Endothelial cell of umbilical vein (primary cell): ENCODE results near the gene VIT. TPM values are rescaled to one million over a fixed set of nuclear protein-coding genes. Genes with fewer than 3 reads are reported as not detected.

Experiments used
- BruUV-seq: library from RNA; stranded (reverse); fragments of 400-500 nt; replicated peaks from 2 replicates; lab custom pipeline; 2021; lab: Mats Ljungman, UMichigan
- CTCF ChIA-PET: fragments of 300-600, 350-600 bp; sonication (Branson Sonifier 250); formaldehyde crosslinking; loops from one replicate; lab custom pipeline; 2021; ENCODE audit warnings: antibody characterized with exemption, inconsistent platforms; lab: Charles Lee
- POLR2A ChIA-PET: fragments of 300-600, 350-600 bp; sonication (Branson Sonifier 250); formaldehyde crosslinking; loops from one replicate; lab custom pipeline; 2021; ENCODE audit warnings: antibody characterized with exemption, inconsistent platforms; lab: Charles Lee
- DNase-seq: peaks from one replicate; pipeline ENCODE4 v3.0.0-alpha.2; 2011; ENCODE audit warnings: low read depth, low spot score
- FAIRE-seq: peaks from 2 replicates; lab custom pipeline; 2011; peaks lifted over from hg19 to GRCh38; lab: Jason Lieb, UNC
- H2AFZ ChIP-seq: 2 replicates; pipeline ENCODE4 v1.6.0; 2012; ENCODE audit warnings: low read depth, low read length, control low read depth, inconsistent platforms
- H3K27ac ChIP-seq: 2 replicates; pipeline ENCODE4 v1.5.1; 2011; ENCODE audit warnings: low read depth, mild to moderate bottlenecking, control low read depth, low read length, moderate library complexity; ENCODE audit not compliant: insufficient read depth
- H3K27me3 ChIP-seq, 2 experiments: 2 replicates each; pipeline versions ENCODE4 v1.6.0 to v1.6.1; 2011; ENCODE audit warnings: low read length in 2 of 2, mixed read lengths in 1 of 2; ENCODE audit not compliant: control insufficient read depth in 2 of 2, insufficient read depth in 2 of 2
- H3K36me3 ChIP-seq, 2 experiments: 2 replicates in 1 of 2; 3 replicates in 1 of 2; pipeline ENCODE4 v1.5.1; 2011; ENCODE audit warnings: low read length in 2 of 2, mild to moderate bottlenecking in 1 of 2, moderate library complexity in 1 of 2; ENCODE audit not compliant: control insufficient read depth in 2 of 2, insufficient read depth in 2 of 2; ENCODE audit errors: extremely low read depth in 1 of 2
- H3K4me1 ChIP-seq: 3 replicates; pipeline ENCODE4 v1.5.1; 2011; ENCODE audit warnings: mild to moderate bottlenecking, low read length; ENCODE audit not compliant: control insufficient read depth, insufficient read depth; ENCODE audit errors: extremely low read depth
- H3K4me2 ChIP-seq: 2 replicates; pipeline ENCODE4 v1.6.1; 2011; ENCODE audit warnings: low read length, control low read depth, mixed read lengths; ENCODE audit not compliant: insufficient read depth
- H3K4me3 ChIP-seq, 3 experiments: fragments of 200-600 bp in 1 of 3; sonication (generic), shearing (Covaris generic) in 1 of 3; replicated peaks in 1 of 3; 2 replicates each; pipeline ENCODE4 v1.5.1; 2011 to 2016; ENCODE audit warnings: control low read depth in 3 of 3, low read length in 3 of 3, mild to moderate bottlenecking in 2 of 3, inconsistent platforms in 1 of 3, low read depth in 1 of 3, moderate library complexity in 1 of 3; ENCODE audit not compliant: insufficient read depth in 1 of 3
- H3K79me2 ChIP-seq: 2 replicates; pipeline ENCODE4 v1.6.0; 2012; ENCODE audit warnings: low read length, inconsistent platforms; ENCODE audit not compliant: control insufficient read depth, insufficient read depth
- H3K9ac ChIP-seq: replicated peaks from 2 replicates; pipeline ENCODE3; 2011; ENCODE audit warnings: low read length, control low read depth; ENCODE audit not compliant: insufficient read depth; ENCODE audit errors: extremely low read depth
- H3K9me1 ChIP-seq: replicated peaks from 3 replicates; pipeline ENCODE4 v1.6.0; 2011; ENCODE audit warnings: mild to moderate bottlenecking, low read length; ENCODE audit not compliant: control insufficient read depth, insufficient read depth; ENCODE audit errors: extremely low read depth
- H3K9me3 ChIP-seq: replicated peaks from 2 replicates; pipeline ENCODE4 v1.5.1; 2012; ENCODE audit warnings: low read length, inconsistent platforms; ENCODE audit not compliant: control insufficient read depth, insufficient read depth
- H4K20me1 ChIP-seq: replicated peaks from 2 replicates; pipeline ENCODE3; 2011; ENCODE audit warnings: mild to moderate bottlenecking, low read length; ENCODE audit not compliant: control insufficient read depth, insufficient read depth; ENCODE audit errors: extremely low read depth
- EZH2 ChIP-seq: IDR thresholded peaks from 2 replicates; pipeline ENCODE4 v1.6.1; 2012; ENCODE audit warnings: borderline replicate concordance, low read depth, mild to moderate bottlenecking, moderate library complexity, low read length, inconsistent platforms; ENCODE audit not compliant: severe bottlenecking
- FOS ChIP-seq: IDR thresholded peaks from 2 replicates; pipeline ENCODE4 v1.6.1; 2011; ENCODE audit warnings: mild to moderate bottlenecking, low read length, moderate library complexity, borderline replicate concordance; ENCODE audit not compliant: insufficient read depth
- GATA2 ChIP-seq: IDR thresholded peaks from 2 replicates; pipeline ENCODE4 v1.7.0; 2011; ENCODE audit warnings: low read depth, mild to moderate bottlenecking, moderate library complexity, mixed read lengths, low read length; ENCODE audit not compliant: insufficient read length, insufficient read depth
- JUN ChIP-seq: IDR thresholded peaks from 2 replicates; pipeline ENCODE4 v1.6.1; 2011; ENCODE audit warnings: borderline replicate concordance, low read depth; ENCODE audit not compliant: insufficient read length, insufficient read depth
- MYC ChIP-seq: IDR thresholded peaks from one replicate; pipeline ENCODE4 v1.6.1; 2011; ENCODE audit warnings: mild to moderate bottlenecking, low read depth, low read length
- POLR2A ChIP-seq: IDR thresholded peaks from 2 replicates; pipeline ENCODE4 v1.6.1; 2012; ENCODE audit warnings: low read depth, mild to moderate bottlenecking, control low read depth, low read length
- POLR2AphosphoS5 ChIP-seq: IDR thresholded peaks from 2 replicates; pipeline ENCODE4 v1.6.1; 2012; ENCODE audit warnings: low read depth, mild to moderate bottlenecking, control low read depth, low read length, moderate library complexity; ENCODE audit not compliant: insufficient read depth
- dilution Hi-C: fragments of 300-500 bp; cut with MboI; formaldehyde crosslinking; loops from one replicate; pipeline ENCODE4 v1.15.0; 2019; ENCODE audit warnings: low sequenced_read_pairs; ENCODE audit not compliant: extremely low pct_ligation_motif_present
- intact Hi-C: fragments of 100-400 bp; cut with micrococcal nuclease; formaldehyde crosslinking; loops from one replicate; pipeline ENCODE4 v1.10.0; 2022
- polyA plus RNA-seq, 4 experiments: library from polyadenylated mRNA; depleted of rRNA in 3 of 4; stranded (reverse) in 3 of 4; unstranded in 1 of 4; fragments of >200 nt; gene quantifications; 2 replicates each; pipeline versions ENCODE4 v1.2.1 to v1.2.3, GENCODE V29; 2011 to 2012; ENCODE audit warnings: missing spikeins in 1 of 4
- total RNA-seq: library from RNA; stranded (reverse); gene quantifications from 2 replicates; pipeline ENCODE4 v1.2.3, GENCODE V29; 2021
- TF ChIP-seq, protein P1 (sequence below), 2 donors: IDR thresholded peaks; 1 replicate in 1 of 2; 2 replicates in 1 of 2; pipeline ENCODE4 v1.5.1; 2011; ENCODE audit warnings: low read length in 2 of 2, mild to moderate bottlenecking in 2 of 2, moderate library complexity in 2 of 2, control low read depth in 1 of 2, inconsistent platforms in 1 of 2, low read depth in 1 of 2; ENCODE audit not compliant: insufficient read depth in 1 of 2; ENCODE audit errors: extremely low read depth in 1 of 2
- TF ChIP-seq, protein P2 (sequence below): IDR thresholded peaks from 2 replicates; pipeline ENCODE4 v1.6.1; 2011; ENCODE audit not compliant: insufficient read depth, insufficient read length

The VIT gene
- total and polyA plus RNA-seq, 2 donors (not counting 3 experiments of a cell fraction or from before 2014, with no cell fraction given), result 0.54 to 0.88 TPM

DNA sequence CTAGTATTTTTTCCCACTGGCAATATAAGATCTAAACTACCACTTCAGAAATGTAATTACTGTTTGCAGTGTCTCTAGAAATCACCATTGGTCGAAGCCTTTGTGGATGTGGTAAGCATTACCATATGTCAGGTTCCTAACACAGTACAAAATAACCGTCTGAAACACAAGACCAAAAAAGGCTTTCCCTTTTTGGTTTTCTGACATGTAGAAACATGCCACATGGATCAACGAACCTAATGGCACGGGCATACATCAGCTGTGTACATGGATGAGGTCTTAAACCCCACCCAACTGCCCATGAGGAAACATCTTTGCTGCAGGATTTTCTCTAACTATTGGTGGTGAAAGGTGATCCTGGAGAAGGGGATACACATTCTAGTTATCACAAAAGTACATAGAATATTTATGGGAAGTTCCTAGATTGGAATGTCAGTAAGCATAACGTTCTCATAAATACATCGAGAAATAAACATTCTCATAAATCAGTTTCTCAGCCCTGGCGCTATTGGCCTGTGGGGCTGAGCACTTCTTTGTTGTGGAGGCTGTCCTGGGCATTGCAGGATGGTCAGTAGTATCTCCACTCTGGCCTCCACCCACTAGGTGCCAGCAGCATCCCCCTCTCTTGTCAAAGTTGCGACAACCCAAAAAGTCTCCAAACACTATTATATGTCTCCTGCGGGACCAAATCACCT, 9.0 kb downstream of the VIT start:
- Histone ChIP-seq H3K4me3 (no peak overlapping the region), H3K9ac (no peak overlapping the region), H3K36me3 (no peaks in the 10 kb centered on the region), H3K9me3 (no peaks in the 10 kb centered on the region), H3K79me2 (no peaks in the 10 kb centered on the region), H3K4me2 (no peak overlapping the region), H3K27me3 (no peaks in the 10 kb centered on the region), H3K4me1 (peaks cover 3% of the 10 kb centered on the region), H2AFZ (no peak overlapping the region), H4K20me1 (no peaks in the 10 kb centered on the region), H3K27ac (no peak overlapping the region), H3K9me1 (no peaks in the 10 kb centered on the region)
- ChIA-PET POLR2A (no interaction called here), CTCF (interaction anchor here (1.0 kb wide), 1 partner anchor 65 kb away, joined by 3 read pairs; no protein-coding TSS in a partner anchor)
- dilution Hi-C loops (no loop called here), intact Hi-C loops (no loop called here)
- DNase-seq (no peak), FAIRE-seq (no peak)
- TF ChIP-seq JUN, result no peak
- TF ChIP-seq FOS, result no peak
- TF ChIP-seq, protein P1, sequence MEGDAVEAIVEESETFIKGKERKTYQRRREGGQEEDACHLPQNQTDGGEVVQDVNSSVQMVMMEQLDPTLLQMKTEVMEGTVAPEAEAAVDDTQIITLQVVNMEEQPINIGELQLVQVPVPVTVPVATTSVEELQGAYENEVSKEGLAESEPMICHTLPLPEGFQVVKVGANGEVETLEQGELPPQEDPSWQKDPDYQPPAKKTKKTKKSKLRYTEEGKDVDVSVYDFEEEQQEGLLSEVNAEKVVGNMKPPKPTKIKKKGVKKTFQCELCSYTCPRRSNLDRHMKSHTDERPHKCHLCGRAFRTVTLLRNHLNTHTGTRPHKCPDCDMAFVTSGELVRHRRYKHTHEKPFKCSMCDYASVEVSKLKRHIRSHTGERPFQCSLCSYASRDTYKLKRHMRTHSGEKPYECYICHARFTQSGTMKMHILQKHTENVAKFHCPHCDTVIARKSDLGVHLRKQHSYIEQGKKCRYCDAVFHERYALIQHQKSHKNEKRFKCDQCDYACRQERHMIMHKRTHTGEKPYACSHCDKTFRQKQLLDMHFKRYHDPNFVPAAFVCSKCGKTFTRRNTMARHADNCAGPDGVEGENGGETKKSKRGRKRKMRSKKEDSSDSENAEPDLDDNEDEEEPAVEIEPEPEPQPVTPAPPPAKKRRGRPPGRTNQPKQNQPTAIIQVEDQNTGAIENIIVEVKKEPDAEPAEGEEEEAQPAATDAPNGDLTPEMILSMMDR (IDR thresholded peaks at IDR 0.05; ENCODE audit: extremely low read depth in 1 of 2, insufficient read depth in 1 of 2, low read depth in 1 of 2, low read length in 2 of 2), result no peak
- TF ChIP-seq EZH2, result no peak
- no peak for TF ChIP-seq POLR2AphosphoS5
- no peak for TF ChIP-seq MYC
- TF ChIP-seq GATA2, result no peak
- TF ChIP-seq POLR2A, result no peak
- TF ChIP-seq, protein P2, sequence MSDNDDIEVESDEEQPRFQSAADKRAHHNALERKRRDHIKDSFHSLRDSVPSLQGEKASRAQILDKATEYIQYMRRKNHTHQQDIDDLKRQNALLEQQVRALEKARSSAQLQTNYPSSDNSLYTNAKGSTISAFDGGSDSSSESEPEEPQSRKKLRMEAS, result no peak
- BruUV-seq, result no TSS peak
